NOMO-1 (cell line): ENCODE results near the gene KCTD11.
A peak's percentile ranks its signal among the peaks of the same experiment; 100 is the strongest.
"Not testable (repeated sequence)": the region's sequence is repeated elsewhere in the genome, so short reads cannot be mapped to it uniquely, and the experiment has no call there.

Experiments
- DNase-seq, 2 experiments: peaks; one replicate each; lab custom pipeline; 2025; ENCODE audit not compliant: unreplicated experiment in 2 of 2; lab: John Stamatoyannopoulos, UW

Gene KCTD11

GRCh38 chr17:7322520-7323194 is 29.3 kb upstream of the KCTD11 start:
- DNase-seq: no peak

GRCh38 chr17:7323731-7324437 is 28.1 kb upstream of the KCTD11 start:
- no peak for DNase-seq

GRCh38 chr17:7324438-7324779 is 27.6 kb upstream of the KCTD11 start:
- DNase-seq: no peak

- no peak for DNase-seq
Measured at GRCh38 chr17:7325031-7325528, 26.9 kb upstream of the KCTD11 start.

- DNase-seq: no peak
Measured at GRCh38 chr17:7326186-7326585, 25.8 kb upstream of the KCTD11 start.

- no peak for DNase-seq
Measured at GRCh38 chr17:7327056-7327455, 24.9 kb upstream of the KCTD11 start.

- DNase-seq: no peak
Measured at GRCh38 chr17:7327501-7327900, 24.5 kb upstream of the KCTD11 start.

GRCh38 chr17:7328009-7328408 is 24.0 kb upstream of the KCTD11 start:
- no peak for DNase-seq

GRCh38 chr17:7328840-7329373 is 23.1 kb upstream of the KCTD11 start, which contains the start of gene NEURL4:
NEURL4 (minus strand) TSS chr17:7329335; CDS start chr17:7329312, 23 bp downstream.
- DNase-seq: no peak

GRCh38 chr17:7329374-7329996 is 22.5 kb upstream of the KCTD11 start:
- peak; percentile 97 to 99 for DNase-seq

- peak; percentile 85 to 86 for DNase-seq
Measured at GRCh38 chr17:7329997-7330637, 21.8 kb upstream of the KCTD11 start.

GRCh38 chr17:7330638-7331015 is 21.3 kb upstream of the KCTD11 start:
- DNase-seq: no peak

- DNase-seq: no peak
Measured at GRCh38 chr17:7332111-7332510, 19.9 kb upstream of the KCTD11 start.

- DNase-seq: peak; percentile 40 to 53
Measured at GRCh38 chr17:7332600-7333069, 19.3 kb upstream of the KCTD11 start.

GRCh38 chr17:7334938-7335538 is 16.9 kb upstream of the KCTD11 start:
- DNase-seq: no peak

GRCh38 chr17:7335765-7336164 is 16.2 kb upstream of the KCTD11 start:
- DNase-seq: not testable (repeated sequence)

- DNase-seq: peak; percentile 42 to 81
Measured at GRCh38 chr17:7336240-7337175, 15.5 kb upstream of the KCTD11 start, which contains the start of gene ACAP1. ACAP1 (plus strand) TSS chr17:7336529; CDS start chr17:7336735, 206 bp downstream.

- not testable (repeated sequence) for DNase-seq
Measured at GRCh38 chr17:7337600-7337999, 14.4 kb upstream of the KCTD11 start.

- DNase-seq: no peak
Measured at GRCh38 chr17:7340179-7340578, 11.8 kb upstream of the KCTD11 start.
